ENCODE data around the gene PRAME.
A peak's percentile ranks its signal among the peaks of the same experiment; 100 is the strongest.

PRAME gene

GRCh38 chr22:22554587-22555284 is 4.3 kb downstream of the PRAME start:
- Histone ChIP-seq H3K9ac (ENCODE audit: low read length) (no peak overlapping the region), H3K27me3 (ENCODE audit: low read depth, low read length) (no peaks in the 10 kb centered on the region), H3K4me2 (ENCODE audit: low read length) (0 out of 2 replicates have a peak overlapping the region, but pooled peaks have one; percentile 1), H3K36me3 (replicated peaks; ENCODE audit: low read depth, low read length) (peaks cover 5% of the 10 kb centered on the region), H3K4me1 (ENCODE audit: low read length) (peaks cover 15% of the 10 kb centered on the region), H2AFZ (ENCODE audit: low read depth, low read length) (no peak overlapping the region), H3K27ac (ENCODE audit: low read length) (0 out of 2 replicates have a peak overlapping the region, but pooled peaks have one; percentile 11), H3K79me2 (ENCODE audit: low read length) (no peaks in the 10 kb centered on the region; the same call in 1 of the 2 replicates), H3K4me3 (ENCODE audit: low read length) (no peak overlapping the region), H4K20me1 (ENCODE audit: insufficient read depth, low read length) (no peaks in the 10 kb centered on the region), H3K9me3 (ENCODE audit: insufficient read depth, low read length) (no peaks in the 10 kb centered on the region)
- TF ChIP-seq, protein P1, sequence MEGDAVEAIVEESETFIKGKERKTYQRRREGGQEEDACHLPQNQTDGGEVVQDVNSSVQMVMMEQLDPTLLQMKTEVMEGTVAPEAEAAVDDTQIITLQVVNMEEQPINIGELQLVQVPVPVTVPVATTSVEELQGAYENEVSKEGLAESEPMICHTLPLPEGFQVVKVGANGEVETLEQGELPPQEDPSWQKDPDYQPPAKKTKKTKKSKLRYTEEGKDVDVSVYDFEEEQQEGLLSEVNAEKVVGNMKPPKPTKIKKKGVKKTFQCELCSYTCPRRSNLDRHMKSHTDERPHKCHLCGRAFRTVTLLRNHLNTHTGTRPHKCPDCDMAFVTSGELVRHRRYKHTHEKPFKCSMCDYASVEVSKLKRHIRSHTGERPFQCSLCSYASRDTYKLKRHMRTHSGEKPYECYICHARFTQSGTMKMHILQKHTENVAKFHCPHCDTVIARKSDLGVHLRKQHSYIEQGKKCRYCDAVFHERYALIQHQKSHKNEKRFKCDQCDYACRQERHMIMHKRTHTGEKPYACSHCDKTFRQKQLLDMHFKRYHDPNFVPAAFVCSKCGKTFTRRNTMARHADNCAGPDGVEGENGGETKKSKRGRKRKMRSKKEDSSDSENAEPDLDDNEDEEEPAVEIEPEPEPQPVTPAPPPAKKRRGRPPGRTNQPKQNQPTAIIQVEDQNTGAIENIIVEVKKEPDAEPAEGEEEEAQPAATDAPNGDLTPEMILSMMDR (IDR thresholded peaks at IDR 0.05; ENCODE audit: low read depth, low read length) = no peak
- no peak for TF ChIP-seq EZH2phosphoT487 (IDR thresholded peaks at IDR 0.05; ENCODE audit: low read depth)

- Histone ChIP-seq H3K4me2 (ENCODE audit: low read length) (0 out of 2 replicates have a peak overlapping the region, but pooled peaks have one; percentile 1), H4K20me1 (ENCODE audit: insufficient read depth, low read length) (no peaks in the 10 kb centered on the region), H2AFZ (ENCODE audit: low read depth, low read length) (no peak overlapping the region), H3K9ac (ENCODE audit: low read length) (no peak overlapping the region), H3K36me3 (replicated peaks; ENCODE audit: low read depth, low read length) (peaks cover 5% of the 10 kb centered on the region), H3K9me3 (ENCODE audit: insufficient read depth, low read length) (no peaks in the 10 kb centered on the region), H3K27ac (ENCODE audit: low read length) (0 out of 2 replicates have a peak overlapping the region, but pooled peaks have one; percentile 11), H3K79me2 (ENCODE audit: low read length) (no peaks in the 10 kb centered on the region; the same call in 1 of the 2 replicates), H3K4me3 (ENCODE audit: low read length) (no peak overlapping the region), H3K4me1 (ENCODE audit: low read length) (peaks cover 11% of the 10 kb centered on the region), H3K27me3 (ENCODE audit: low read depth, low read length) (no peaks in the 10 kb centered on the region)
- TF ChIP-seq, protein P1 (IDR thresholded peaks at IDR 0.05; ENCODE audit: low read depth, low read length) = no peak
- TF ChIP-seq EZH2phosphoT487 (IDR thresholded peaks at IDR 0.05; ENCODE audit: low read depth) = no peak
These were observed 5.1 kb downstream of the PRAME start for GRCh38 chr22:22553735-22554586.

- TF ChIP-seq, protein P1 (IDR thresholded peaks at IDR 0.05; ENCODE audit: low read depth, low read length) = no peak
- TF ChIP-seq EZH2phosphoT487 (IDR thresholded peaks at IDR 0.05; ENCODE audit: low read depth) = no peak
- peaks cover 6% of the 10 kb centered on the region for H3K36me3 ChIP-seq (replicated peaks; ENCODE audit: low read depth, low read length)
- no peak overlapping the region for H3K4me2 ChIP-seq (ENCODE audit: low read length)
- no peak overlapping the region for H3K27ac ChIP-seq (ENCODE audit: low read length)
- H3K79me2 ChIP-seq (ENCODE audit: low read length) = no peaks in the 10 kb centered on the region
- H2AFZ ChIP-seq (ENCODE audit: low read depth, low read length) = no peak overlapping the region
- no peak overlapping the region for H3K4me3 ChIP-seq (ENCODE audit: low read length)
- no peak overlapping the region for H3K9ac ChIP-seq (ENCODE audit: low read length)
- no peaks in the 10 kb centered on the region for H4K20me1 ChIP-seq (ENCODE audit: insufficient read depth, low read length)
- no peaks in the 10 kb centered on the region for H3K27me3 ChIP-seq (ENCODE audit: low read depth, low read length)
- H3K4me1 ChIP-seq (ENCODE audit: low read length) = peaks cover 11% of the 10 kb centered on the region
- H3K9me3 ChIP-seq (ENCODE audit: insufficient read depth, low read length) = no peaks in the 10 kb centered on the region
These were observed 5.9 kb downstream of the PRAME start for GRCh38 chr22:22553141-22553540.

DNA sequence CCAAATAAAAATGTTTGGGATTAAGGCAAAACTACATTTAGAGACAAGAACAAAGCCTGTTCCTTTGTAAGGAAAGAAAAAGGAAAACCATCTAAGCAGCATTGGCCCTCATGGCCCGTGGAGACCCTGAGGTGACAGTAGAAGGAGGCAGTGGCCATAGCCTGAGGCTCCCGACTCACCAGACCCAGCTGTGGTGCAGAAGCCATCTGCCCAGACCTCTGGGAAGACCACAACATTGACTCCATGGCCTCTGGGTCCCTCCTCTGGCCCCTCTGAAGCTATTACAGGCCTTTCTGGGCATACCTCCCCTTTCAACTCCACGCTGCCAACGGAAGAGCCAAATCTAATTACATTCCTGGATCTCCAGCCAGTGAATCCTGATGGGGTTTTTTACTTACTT is 6.4 kb downstream of the PRAME start:
- no peak overlapping the region for H3K4me3 ChIP-seq (ENCODE audit: low read length)
- H4K20me1 ChIP-seq (ENCODE audit: insufficient read depth, low read length) = no peaks in the 10 kb centered on the region
- no peaks in the 10 kb centered on the region for H3K27me3 ChIP-seq (ENCODE audit: low read depth, low read length)
- no peaks in the 10 kb centered on the region for H3K79me2 ChIP-seq (ENCODE audit: low read length)
- H2AFZ ChIP-seq (ENCODE audit: low read depth, low read length) = no peak overlapping the region
- no peaks in the 10 kb centered on the region for H3K9me3 ChIP-seq (ENCODE audit: insufficient read depth, low read length)
- no peak overlapping the region for H3K27ac ChIP-seq (ENCODE audit: low read length)
- H3K9ac ChIP-seq (ENCODE audit: low read length) = no peak overlapping the region
- no peak overlapping the region for H3K4me2 ChIP-seq (ENCODE audit: low read length)
- TF ChIP-seq EZH2phosphoT487 (IDR thresholded peaks at IDR 0.05; ENCODE audit: low read depth) = no peak
- TF ChIP-seq, protein P1 (IDR thresholded peaks at IDR 0.05; ENCODE audit: low read depth, low read length) = no peak
- peaks cover 11% of the 10 kb centered on the region for H3K4me1 ChIP-seq (ENCODE audit: low read length)
- H3K36me3 ChIP-seq (replicated peaks; ENCODE audit: low read depth, low read length) = peaks cover 11% of the 10 kb centered on the region
